T47D (cell line): ENCODE measurements around the gene CELF2.
A peak's percentile ranks its signal among the peaks of the same experiment; 100 is the strongest.

ENCODE experiments used
- DNase-seq, 2 experiments: peaks; one replicate each; pipeline versions ENCODE4 v3.0.0 to v3.0.0-alpha.2; 2011 to 2012; ENCODE audit warnings: low read depth in 1 of 2, low spot score in 1 of 2
- JUND ChIP-seq: IDR thresholded peaks from 2 replicates; pipeline ENCODE4 v1.6.1; 2012; ENCODE audit warnings: low read depth
- in situ Hi-C: cut with HindIII; loops from 2 replicates; pipeline ENCODE4 v1.10.0; 2016; ENCODE audit warnings: low sequenced_read_pairs, low pct_unique_long_range_greater_than_20kb

The CELF2 gene

DNA sequence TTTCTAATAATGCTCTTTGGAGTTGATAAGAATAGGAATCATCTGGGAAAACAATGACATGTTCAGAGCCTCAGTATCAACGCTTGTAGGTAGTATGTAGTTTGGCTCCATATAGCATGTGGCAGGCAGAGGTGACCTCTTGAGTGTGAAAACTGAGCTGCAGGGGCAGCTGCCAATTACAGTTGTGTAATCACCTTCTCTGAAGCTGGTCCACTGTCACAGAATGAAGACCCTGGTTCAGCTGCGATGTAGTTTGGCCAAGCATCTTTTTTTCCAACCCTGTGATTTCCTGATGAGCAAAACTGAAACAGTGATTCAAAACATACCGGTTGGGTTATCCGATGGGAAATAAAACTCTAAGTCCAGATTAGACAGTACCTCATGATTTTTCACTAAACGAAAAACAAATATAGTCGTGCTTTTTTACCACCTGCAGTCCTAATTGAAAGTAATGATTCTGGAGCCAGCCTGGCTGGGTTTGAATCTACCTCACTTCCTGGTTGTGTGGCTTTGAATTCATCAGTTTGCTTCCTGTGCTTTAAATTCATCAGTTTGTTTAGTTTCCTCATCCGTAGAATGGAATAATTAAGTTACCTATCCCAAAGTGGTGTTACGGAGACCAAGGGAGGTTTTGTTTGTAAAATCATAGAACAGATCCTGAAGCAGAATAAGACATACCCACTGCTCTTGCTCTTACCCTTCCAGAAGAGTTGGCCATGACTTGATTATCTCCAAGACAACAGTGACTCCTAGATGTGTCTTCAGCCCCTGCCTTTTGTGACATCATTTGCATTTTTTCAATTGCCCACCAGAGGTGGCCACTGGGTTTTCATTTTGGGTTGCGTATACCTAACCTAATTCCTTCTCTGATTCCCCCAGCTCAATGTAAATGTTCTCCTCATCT is 87.4 kb downstream of the CELF2 start:
- DNase-seq, result no peak
- in situ Hi-C loops, result no loop called here
- no peak for TF ChIP-seq JUND

DNA sequence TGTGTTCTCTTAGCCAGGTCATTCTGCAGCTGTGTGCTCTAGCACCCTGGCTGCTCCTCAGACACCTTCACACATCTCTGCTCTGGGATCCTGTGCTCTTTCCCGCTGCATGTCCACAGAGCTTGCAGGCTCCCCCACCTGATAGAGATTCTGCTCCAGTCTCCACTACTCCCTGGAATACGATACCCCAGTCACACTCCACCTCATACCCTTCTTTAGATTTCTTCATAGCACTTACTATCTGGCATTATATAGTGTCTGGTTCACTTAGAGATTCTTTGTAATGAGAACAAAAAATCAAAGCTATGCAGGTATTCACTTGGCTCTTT is 88.0 kb downstream of the CELF2 start:
- no peak for DNase-seq
- TF ChIP-seq JUND, result no peak
- in situ Hi-C loops, result no loop called here

DNA sequence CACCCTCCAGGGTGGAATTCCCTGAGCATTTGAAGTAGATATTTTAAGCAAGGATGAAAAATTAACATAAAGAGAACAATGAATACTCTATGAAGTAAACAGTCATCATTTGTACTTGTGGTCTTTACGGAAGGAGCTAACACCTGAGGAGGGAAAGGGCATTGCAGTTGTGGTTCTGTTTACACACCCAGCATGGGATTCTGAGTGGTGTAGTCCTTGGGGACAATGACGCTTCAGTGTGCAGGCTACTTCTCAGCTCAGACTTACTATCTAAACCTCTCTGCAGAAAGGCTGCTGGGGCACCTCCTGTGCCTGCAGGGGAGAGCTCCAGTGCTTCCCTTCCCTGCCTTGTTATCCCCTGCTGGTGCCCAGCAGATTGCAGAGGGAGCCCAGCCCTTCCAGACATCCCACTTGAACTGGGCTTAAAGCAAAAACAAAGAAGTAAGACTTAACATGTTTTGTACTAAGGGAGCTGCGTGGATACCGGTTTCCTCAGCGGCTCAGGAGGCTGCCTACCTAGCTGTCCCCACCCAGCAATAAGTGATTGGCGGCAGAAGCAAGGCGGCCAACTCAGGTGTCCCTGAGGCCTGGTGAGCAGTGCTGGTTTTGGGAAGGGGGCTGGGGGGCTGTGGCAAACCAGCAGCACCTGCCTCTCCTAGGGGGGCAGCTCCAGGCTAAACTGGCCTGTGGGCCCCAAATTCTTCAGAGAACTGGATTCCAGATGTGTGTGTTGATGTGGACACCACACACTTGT is 89.1 kb downstream of the CELF2 start:
- no peak for TF ChIP-seq JUND
- in situ Hi-C loops, result no loop called here
- no peak for DNase-seq

DNA sequence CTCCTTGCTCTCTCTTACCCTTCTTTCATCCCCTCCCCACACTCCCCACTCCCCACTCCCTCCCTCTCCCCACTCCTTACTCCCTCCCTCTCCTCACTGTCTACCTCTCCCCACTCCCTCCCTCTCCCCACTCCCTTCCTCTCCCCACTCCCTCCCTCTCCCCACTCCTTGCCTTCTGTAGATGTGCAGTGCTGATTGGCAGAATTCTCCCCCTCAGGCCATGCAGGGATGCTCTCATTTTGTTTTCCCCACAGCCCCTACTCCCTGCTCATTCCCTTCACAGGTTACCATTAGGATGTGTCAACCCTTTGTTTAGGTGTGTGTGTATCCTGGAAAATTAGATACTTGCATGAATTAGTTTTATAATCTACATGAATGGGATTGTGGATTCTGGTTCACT is 90.3 kb downstream of the CELF2 start:
- no peak for DNase-seq
- in situ Hi-C loops, result no loop called here
- TF ChIP-seq JUND, result no peak

DNA sequence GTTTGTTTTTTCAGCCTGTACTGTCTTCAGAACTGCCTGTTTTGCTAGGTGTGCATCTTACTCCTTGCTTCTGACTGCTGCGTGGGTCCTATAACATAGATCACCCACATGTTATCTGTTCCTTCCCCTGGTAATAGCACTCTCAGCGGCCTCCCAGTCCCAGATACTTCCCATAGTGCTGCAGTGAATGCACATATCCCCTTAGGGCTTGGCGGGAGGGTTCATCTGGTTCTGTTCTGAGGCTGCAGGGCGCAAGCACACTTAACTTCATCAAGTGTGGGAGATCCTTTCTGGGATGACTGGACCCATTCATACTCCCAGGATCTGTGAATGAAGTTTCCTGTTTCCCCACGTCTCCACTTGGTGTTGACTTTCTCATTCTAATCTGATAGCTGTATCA is 90.7 kb downstream of the CELF2 start:
- in situ Hi-C loops, result no loop called here
- DNase-seq, result no peak
- no peak for TF ChIP-seq JUND

DNA sequence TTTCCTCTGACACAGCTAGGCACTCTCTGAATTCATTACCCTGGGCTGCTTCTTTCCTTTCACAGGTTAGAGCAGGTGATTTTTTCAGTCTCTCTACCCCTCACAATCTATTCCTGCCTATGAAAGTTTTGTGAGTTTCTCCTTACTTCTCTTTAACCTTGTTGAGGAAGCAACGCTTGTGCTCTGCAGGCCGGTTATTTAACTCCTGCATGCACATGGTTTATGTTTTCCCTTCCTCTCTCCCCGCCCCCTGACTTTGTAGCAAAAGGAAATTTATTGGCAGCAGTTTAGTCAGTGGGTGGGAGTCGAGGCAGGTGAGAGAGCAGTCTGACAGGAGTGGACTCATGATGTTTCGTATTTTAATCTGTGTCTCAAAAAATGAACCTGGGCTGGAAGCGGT is 91.9 kb downstream of the CELF2 start:
- no peak for DNase-seq
- TF ChIP-seq JUND, result no peak
- in situ Hi-C loops, result no loop called here

DNA sequence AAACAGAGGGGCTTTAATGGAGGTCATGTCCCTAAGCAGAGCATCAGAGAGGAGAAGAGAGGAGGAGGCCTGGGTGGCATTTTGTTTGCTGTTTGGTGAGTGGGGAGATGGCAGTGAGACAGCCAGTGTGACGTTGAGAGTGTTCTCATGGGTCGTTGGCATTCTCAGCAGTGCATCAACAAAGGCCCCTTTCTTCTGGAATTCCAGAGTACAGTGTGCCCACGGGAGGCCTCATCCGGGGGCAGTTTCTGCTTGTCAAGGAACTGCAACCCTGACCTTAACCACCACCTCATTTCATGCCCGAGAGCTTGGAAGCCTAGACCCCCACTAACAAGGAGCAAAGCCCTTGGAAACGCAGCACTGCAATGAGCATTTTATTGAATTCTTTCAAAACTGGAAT is 92.9 kb downstream of the CELF2 start:
- in situ Hi-C loops, result no loop called here
- DNase-seq, result no peak
- no peak for TF ChIP-seq JUND

DNA sequence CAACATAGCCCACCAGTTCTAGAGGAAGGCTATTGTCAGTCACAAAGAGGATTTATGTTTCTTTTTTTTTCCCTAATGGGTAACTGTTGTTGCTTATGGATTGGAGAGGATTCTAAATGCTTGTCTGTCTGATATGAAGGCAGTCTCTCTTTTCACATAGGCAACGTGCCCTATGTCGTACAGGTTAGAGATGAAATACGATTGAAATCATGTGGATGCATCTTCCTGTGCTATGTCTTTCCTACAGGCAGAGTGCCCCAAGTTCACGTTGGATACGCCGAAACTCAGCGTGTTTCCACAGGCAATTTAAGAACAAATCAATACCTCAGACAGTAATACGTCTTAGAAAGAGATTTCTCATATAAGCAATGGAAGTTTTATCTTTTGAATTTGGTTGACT is 93.8 kb downstream of the CELF2 start:
- in situ Hi-C loops, result no loop called here
- DNase-seq, result no peak
- TF ChIP-seq JUND, result no peak

DNA sequence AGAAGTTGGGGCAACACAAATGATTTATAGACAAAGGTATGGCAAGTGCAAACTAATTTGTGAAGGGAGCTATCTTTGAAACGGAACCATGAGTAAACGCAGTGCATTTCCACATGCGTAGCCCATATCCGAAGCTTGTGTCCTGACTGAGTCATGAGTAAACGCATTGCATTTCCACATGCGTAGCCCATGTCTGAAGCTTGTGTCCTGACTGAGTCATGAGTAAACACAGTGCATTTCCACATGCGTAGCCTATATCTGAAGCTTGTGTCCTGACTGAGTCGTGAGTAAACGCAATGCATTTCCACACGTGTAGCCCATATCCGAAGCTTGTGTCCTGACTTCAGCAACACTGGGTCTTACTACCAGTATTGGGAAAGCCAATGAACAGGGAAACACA is 95.0 kb downstream of the CELF2 start:
- in situ Hi-C loops, result no loop called here
- DNase-seq, result no peak
- TF ChIP-seq JUND, result no peak

DNA sequence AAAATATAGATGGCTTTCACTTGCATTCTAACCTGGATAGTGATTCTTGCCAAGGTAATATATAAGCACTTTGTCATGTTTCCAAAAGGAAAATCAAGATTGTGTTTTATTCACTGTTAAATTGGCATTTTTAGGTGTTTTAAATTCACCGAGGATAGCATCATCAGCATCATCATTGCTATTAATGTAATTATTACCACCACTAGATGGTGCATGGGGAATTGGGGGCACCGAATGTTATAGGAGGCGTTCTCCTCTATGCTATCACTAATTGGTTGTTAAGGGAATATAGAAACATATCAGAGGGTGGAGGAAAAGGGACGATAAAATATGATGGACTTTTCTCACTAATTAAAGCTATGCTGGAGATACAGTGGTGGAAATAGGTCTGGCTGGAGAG is 95.5 kb downstream of the CELF2 start:
- peak in 1 of 2 experiments; percentile 4 for DNase-seq
- in situ Hi-C loops, result no loop called here
- TF ChIP-seq JUND, result no peak

DNA sequence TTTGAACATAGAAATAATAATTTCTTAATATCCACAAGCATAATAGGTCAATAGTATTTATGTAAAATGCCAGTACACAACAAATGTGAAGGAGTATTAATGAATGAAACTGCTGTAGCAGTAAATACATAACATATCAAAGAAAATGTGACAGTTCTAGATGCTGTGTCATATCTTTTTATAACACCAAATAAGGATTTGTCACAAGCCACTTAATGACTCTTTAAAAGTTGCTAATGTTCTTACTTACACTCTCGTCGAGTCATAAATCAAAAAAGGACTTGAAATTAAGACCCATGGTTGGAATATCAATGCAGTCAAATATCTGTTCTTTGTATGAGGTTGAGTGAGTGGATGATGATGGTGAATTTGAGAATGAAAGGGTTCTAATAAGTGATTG is 96.6 kb downstream of the CELF2 start:
- DNase-seq, result no peak
- TF ChIP-seq JUND, result no peak
- in situ Hi-C loops, result no loop called here

DNA sequence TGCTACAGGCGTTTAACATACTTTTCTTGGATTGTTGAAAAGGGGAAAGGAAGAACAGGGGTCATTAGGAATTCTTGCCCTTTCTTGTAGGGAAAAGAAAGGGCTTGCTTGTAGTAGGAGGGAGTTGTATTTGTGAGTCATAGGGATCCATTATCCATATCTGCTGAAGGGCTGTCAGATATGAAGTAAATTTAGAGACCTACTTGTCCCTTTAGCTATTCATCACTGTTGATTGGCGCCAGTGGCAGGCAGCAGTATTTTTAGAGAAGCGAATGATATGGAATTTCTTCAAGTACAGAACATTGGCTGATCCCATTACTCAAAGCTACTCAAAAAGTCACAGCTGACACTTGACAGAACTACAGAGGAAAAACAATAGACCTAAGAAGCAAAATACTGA is 97.7 kb downstream of the CELF2 start:
- no peak for DNase-seq
- no peak for TF ChIP-seq JUND
- in situ Hi-C loops, result no loop called here

DNA sequence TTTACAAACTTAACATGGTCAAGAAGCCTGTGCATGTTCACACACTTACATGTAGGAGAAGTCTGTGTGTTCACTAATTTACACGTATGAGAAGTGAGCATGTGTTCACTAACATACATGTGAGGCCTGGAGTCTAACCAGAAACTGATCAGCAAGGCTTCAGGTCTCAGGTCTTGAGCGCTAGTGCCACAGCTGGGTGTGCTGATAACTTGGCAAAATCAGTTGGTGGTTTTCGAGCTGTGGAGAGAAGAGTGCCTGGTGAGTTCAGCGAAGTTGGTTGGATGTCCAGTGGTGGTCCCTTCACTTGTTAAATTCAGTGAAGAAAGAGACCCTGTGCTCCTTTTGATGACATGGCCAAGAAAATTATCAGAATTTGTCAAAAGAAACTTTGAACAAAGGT is 98.7 kb downstream of the CELF2 start:
- in situ Hi-C loops, result no loop called here
- TF ChIP-seq JUND, result no peak
- no peak for DNase-seq

DNA sequence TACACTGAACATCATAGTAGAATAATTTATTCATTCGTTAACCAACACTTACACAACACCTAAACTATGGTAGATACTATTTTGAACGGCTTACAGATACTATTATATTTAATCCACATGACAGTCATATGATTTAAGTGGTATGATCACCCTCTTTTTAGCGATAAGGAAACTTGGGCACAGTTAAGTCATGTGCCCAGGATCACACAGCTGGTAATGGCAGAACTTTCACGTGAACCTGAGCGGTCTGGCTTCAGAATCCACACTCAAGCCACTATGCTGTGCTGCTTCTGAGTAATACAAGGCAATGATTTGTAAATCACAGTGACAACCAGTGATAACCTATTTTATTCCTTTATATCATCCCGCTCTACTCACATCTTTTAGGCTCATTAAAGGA is 99.1 kb downstream of the CELF2 start:
- no peak for TF ChIP-seq JUND
- no peak for DNase-seq
- in situ Hi-C loops, result no loop called here
